ENCODE results near the gene NOL6. TPM values are rescaled to one million over a fixed set of nuclear protein-coding genes. Genes with fewer than 3 reads are reported as not detected.
"Not testable (repeated sequence)": the region's sequence is repeated elsewhere in the genome, so short reads cannot be mapped to it uniquely, and the experiment has no call there.

The NOL6 gene
- total and polyA plus RNA-seq, 10 donors: 20.0 to 48.1 (median 26.5) TPM

DNA sequence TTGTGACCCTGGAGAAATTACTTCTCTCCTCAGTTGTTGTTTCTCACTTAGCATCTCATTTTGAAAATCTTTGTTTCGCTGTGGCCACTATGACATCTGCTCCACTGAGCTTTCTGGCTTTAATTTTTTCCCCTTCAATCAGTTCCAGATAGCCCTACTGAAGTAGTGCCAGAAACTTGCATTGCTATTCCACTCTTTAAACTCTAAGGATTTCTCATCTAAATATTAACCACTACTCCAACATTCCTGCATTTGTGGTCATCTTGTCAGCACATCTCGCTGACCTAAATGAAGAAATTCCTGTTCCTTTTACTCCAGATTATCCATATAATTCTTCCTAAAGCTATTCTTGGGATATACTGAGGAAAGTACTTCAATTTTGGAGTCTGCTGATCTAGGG lies 15.3 kb upstream of the NOL6 start:
- no peak overlapping the region for H3K27ac ChIP-seq
- no peak overlapping the region for H3K4me3 ChIP-seq
- intact Hi-C loops (cut with DNase I; ENCODE audit: low total_unique reads): no loop called here
- no peaks in the 10 kb centered on the region for H3K36me3 ChIP-seq
- H3K9me3 ChIP-seq: no peaks in the 10 kb centered on the region
- H3K27me3 ChIP-seq (replicated peaks in 1 of 7): no peaks in the 10 kb centered on the region
- no peak for DNase-seq
- WGBS, 5 donors: 79 to 92% (median 87%) methylated on average over 2 of the region's 2 CpGs
- TF ChIP-seq POLR2AphosphoS5 (IDR thresholded peaks at IDR 0.05) (no peak), POLR2A (IDR thresholded peaks at IDR 0.05) (no peak)
- TF ChIP-seq, protein P1, sequence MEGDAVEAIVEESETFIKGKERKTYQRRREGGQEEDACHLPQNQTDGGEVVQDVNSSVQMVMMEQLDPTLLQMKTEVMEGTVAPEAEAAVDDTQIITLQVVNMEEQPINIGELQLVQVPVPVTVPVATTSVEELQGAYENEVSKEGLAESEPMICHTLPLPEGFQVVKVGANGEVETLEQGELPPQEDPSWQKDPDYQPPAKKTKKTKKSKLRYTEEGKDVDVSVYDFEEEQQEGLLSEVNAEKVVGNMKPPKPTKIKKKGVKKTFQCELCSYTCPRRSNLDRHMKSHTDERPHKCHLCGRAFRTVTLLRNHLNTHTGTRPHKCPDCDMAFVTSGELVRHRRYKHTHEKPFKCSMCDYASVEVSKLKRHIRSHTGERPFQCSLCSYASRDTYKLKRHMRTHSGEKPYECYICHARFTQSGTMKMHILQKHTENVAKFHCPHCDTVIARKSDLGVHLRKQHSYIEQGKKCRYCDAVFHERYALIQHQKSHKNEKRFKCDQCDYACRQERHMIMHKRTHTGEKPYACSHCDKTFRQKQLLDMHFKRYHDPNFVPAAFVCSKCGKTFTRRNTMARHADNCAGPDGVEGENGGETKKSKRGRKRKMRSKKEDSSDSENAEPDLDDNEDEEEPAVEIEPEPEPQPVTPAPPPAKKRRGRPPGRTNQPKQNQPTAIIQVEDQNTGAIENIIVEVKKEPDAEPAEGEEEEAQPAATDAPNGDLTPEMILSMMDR (IDR thresholded peaks at IDR 0.05 in 8 of 11, conservative IDR thresholded peaks at IDR 0.05 in 3 of 11): no peak
- H3K4me1 ChIP-seq: no peaks in the 10 kb centered on the region

DNA sequence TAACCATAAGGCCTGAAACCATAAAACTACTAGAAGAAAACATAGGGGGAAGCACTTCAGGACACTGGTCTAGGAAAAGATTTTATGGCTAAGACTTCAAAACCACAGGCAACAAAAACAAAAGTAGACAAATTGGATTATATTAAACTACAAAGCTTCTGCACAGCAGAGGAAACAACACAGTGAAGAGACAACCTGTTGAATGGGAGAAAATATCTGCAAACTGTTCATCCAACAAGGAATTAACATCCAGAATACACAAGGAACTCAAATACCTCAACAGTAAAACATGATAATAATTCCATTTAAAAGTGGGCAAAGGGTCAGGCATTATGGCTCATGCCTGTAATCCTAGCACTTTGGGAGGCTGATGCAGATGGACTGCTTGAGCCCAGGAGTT lies 11.6 kb upstream of the NOL6 start:
- intact Hi-C loops (cut with DNase I; ENCODE audit: low total_unique reads); H3K9me3 ChIP-seq; H3K27ac ChIP-seq; H3K27me3 ChIP-seq (replicated peaks in 1 of 7); H3K4me3 ChIP-seq; H3K4me1 ChIP-seq; H3K36me3 ChIP-seq; DNase-seq: not testable (repeated sequence)

DNA sequence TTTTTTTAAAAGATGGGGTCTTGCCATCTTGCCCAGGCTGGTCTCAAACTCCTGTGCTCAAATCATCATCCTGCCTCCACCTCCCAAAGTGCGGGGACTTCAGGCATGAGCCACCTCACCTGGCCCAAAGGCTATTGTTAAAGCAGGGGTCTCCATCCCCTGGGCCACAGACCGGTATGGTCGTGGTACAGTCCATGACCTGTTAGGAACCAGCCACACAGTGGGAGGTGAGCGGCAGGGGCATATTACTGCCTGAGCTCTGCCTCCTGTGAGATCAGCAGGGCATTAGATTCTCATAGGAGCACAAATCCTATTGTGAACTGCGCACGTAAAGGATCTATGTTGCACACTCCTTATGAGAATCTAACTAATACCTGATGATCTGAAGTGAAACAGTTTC lies 7.3 kb upstream of the NOL6 start:
- 87 to 97% (median 94%) methylated on average over 6 of the region's 6 CpGs for WGBS, 5 donors
- Histone ChIP-seq H3K27ac (no peak overlapping the region), H3K4me3 (no peak overlapping the region), H3K4me1 (no peaks in the 10 kb centered on the region), H3K27me3 (replicated peaks in 1 of 7) (no peaks in the 10 kb centered on the region), H3K36me3 (peaks cover 0 to 8% (median 0%) of the 10 kb centered on the region in 6 donors), H3K9me3 (no peaks in the 10 kb centered on the region)
- TF ChIP-seq POLR2AphosphoS5 (IDR thresholded peaks at IDR 0.05) (no peak), POLR2A (IDR thresholded peaks at IDR 0.05) (no peak)
- TF ChIP-seq, protein P1 (IDR thresholded peaks at IDR 0.05 in 8 of 11, conservative IDR thresholded peaks at IDR 0.05 in 3 of 11): no peak
- peak; percentile 57 for DNase-seq
- intact Hi-C loops (cut with DNase I; ENCODE audit: low total_unique reads): no loop called here

DNA sequence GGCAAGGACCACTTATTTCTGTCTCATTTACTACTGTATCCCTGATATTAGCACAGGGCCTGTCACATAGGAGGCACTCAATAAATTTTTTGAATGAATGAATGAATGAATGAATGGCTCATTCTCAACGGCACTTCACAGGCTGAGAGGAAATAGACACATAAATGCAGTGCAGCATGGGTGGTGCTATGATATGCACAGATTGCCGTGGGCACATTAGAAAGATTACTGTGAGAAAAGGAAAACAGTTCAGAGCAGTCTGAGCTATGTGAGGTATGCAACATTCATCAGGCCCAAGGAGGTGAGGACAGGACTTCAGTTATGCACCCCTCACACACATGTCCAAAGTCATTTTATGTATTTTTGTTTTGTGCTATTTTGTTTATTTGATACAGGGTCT lies 6.4 kb upstream of the NOL6 start:
- no peak overlapping the region for H3K4me3 ChIP-seq
- no peak overlapping the region for H3K27ac ChIP-seq
- H3K27me3 ChIP-seq (replicated peaks in 1 of 7): no peaks in the 10 kb centered on the region
- TF ChIP-seq, protein P1 (IDR thresholded peaks at IDR 0.05 in 8 of 11, conservative IDR thresholded peaks at IDR 0.05 in 3 of 11): no peak
- TF ChIP-seq POLR2AphosphoS5 (IDR thresholded peaks at IDR 0.05) (no peak), POLR2A (IDR thresholded peaks at IDR 0.05) (no peak)
- H3K4me1 ChIP-seq: no peaks in the 10 kb centered on the region
- H3K36me3 ChIP-seq: peaks cover 0 to 8% (median 0%) of the 10 kb centered on the region in 6 donors
- WGBS, 5 donors: 77 to 90% (median 86%) methylated on average over 2 of the region's 2 CpGs
- H3K9me3 ChIP-seq: no peaks in the 10 kb centered on the region
- intact Hi-C loops (cut with DNase I; ENCODE audit: low total_unique reads): no loop called here
- no peak for DNase-seq

DNA sequence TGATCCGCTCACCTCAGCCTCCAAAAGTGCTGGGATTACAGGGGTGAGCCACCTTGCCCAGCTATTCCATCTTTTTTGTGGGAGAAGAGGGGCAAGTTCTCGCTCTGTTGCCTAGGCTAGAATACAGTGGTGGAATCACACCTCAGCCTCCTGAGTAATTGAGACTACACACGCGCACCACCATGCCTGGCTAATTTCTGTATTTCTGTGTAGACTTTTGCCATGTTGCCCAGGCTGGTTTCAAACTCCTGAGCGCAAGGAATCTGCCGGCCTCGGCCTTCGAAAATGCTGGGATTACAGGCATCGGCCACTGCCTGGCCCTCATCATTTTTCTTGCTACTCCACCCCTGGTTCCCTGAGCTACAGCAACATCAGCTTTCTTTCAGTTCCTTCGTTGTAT lies 2.8 kb upstream of the NOL6 start:
- Histone ChIP-seq H3K36me3 (peaks cover 0 to 17% (median 7%) of the 10 kb centered on the region in 6 donors), H3K27ac (no peak overlapping the region), H3K4me1 (peaks cover 16 to 28% (median 24%) of the 10 kb centered on the region in 6 donors), H3K9me3 (no peaks in the 10 kb centered on the region), H3K4me3 (no peak overlapping the region), H3K27me3 (replicated peaks in 1 of 7) (no peaks in the 10 kb centered on the region)
- peak; percentile 31 for DNase-seq
- intact Hi-C loops (cut with DNase I; ENCODE audit: low total_unique reads): no loop called here
- WGBS, 5 donors: 92 to 96% (median 95%) methylated on average over 10 of the region's 10 CpGs
- TF ChIP-seq POLR2AphosphoS5 (IDR thresholded peaks at IDR 0.05) (no peak), POLR2A (IDR thresholded peaks at IDR 0.05) (no peak)
- TF ChIP-seq, protein P1 (IDR thresholded peaks at IDR 0.05 in 8 of 11, conservative IDR thresholded peaks at IDR 0.05 in 3 of 11): no peak
